A549 (cell line): Measurements from ENCODE around the gene TRIM74. TPM values are rescaled to one million over a fixed set of nuclear protein-coding genes. Genes with fewer than 3 reads are reported as not detected.
"Not testable (repeated sequence)": the region's sequence is repeated elsewhere in the genome, so short reads cannot be mapped to it uniquely, and the experiment has no call there.

Source experiments
- ATAC-seq, 2 experiments: fragments of 200-7000 bp in 1 of 2; fragments of >200 bp in 1 of 2; cut with Nextera tagmentation in 1 of 2; cut with Tn5 transposase in 1 of 2; 3 replicates each; pipeline versions ENCODE4 v1.8.0 to v1.9.1; 2018 to 2020; ENCODE audit warnings: mild to moderate bottlenecking in 1 of 2, moderate library complexity in 1 of 2
- CTCF ChIA-PET: fragments of 300-600 bp; sonication (Branson Sonifier 250); formaldehyde crosslinking; extraction: SDS; loops from one replicate; lab custom pipeline; 2021; ENCODE audit warnings: antibody characterized with exemption, inconsistent platforms; lab: Yijun Ruan, JAX
- POLR2A ChIA-PET: fragments of 350-600 bp; formaldehyde crosslinking; extraction: SDS; loops from one replicate; lab custom pipeline; 2021; ENCODE audit warnings: antibody characterized with exemption, inconsistent platforms; lab: Yijun Ruan, JAX
- DNase-seq, 2 experiments: peaks; one replicate each; pipeline versions ENCODE4 v3.0.0 to v3.0.0-alpha.2; 2011 to 2016; ENCODE audit warnings: low read depth in 1 of 2, low spot score in 1 of 2
- FAIRE-seq: peaks from 2 replicates; lab custom pipeline; 2011; peaks lifted over from hg19 to GRCh38; lab: Jason Lieb, UNC
- H3K27ac ChIP-seq, 2 experiments: fragments of >200 bp; sonication (Bioruptor Twin); formaldehyde crosslinking; 3 replicates each; pipeline ENCODE4 v1.5.1; 2016 to 2017
- H3K4me1 ChIP-seq: fragments of >200 bp; sonication (Bioruptor Twin); formaldehyde crosslinking; 3 replicates; pipeline ENCODE4 v1.6.1; 2016
- H3K4me2 ChIP-seq: fragments of >200 bp; sonication (Bioruptor Twin); formaldehyde crosslinking; 3 replicates; pipeline ENCODE4 v1.6.1; 2016
- H3K4me3 ChIP-seq: fragments of >200 bp; sonication (Bioruptor Twin); formaldehyde crosslinking; 3 replicates; pipeline ENCODE4 v1.5.1; 2016
- H3K9me3 ChIP-seq: fragments of >200 bp; sonication (Bioruptor Twin); formaldehyde crosslinking; 3 replicates; pipeline ENCODE4 v1.6.1; 2016
- POLR2A ChIP-seq: IDR thresholded peaks from 2 replicates; pipeline ENCODE4 v1.6.1; 2012; ENCODE audit warnings: mild to moderate bottlenecking, low read length
- RFX5 ChIP-seq: fragments of 450-650 bp; IDR thresholded peaks from 2 replicates; pipeline ENCODE4 v1.7.1; 2014; ENCODE audit warnings: antibody characterized with exemption, mild to moderate bottlenecking, moderate library complexity
- WGBS: methylation state at CpG from one replicate; pipeline ENCODE4 v1.1.6; 2017; ENCODE audit errors: missing lambda C conversion rate; 5-methylcytosine and 5-hydroxymethylcytosine counted together
- polyA minus RNA-seq: library from RNA; depleted of rRNA, polyadenylated mRNA; stranded (reverse); fragments of >200 nt; gene quantifications from 2 replicates; pipeline ENCODE4 v1.2.3, GENCODE V29; 2011; rRNA and poly(A)+ RNA removed
- polyA plus RNA-seq, 4 experiments: library from polyadenylated mRNA; depleted of rRNA in 3 of 4; stranded (reverse); fragments of >200 nt; fragmentation: RNase III in 1 of 4; extraction: RNeasy Plus Mini Kit Qiagen cat#74134 plus additional on column Dnase treatment in 1 of 4; gene quantifications; 2 replicates in 3 of 4; 3 replicates in 1 of 4; pipeline ENCODE4 v1.2.3, GENCODE V29; 2011 to 2017
- TF ChIP-seq, protein P1 (sequence below): fragments of >200 bp; sonication (Bioruptor Twin); formaldehyde crosslinking; IDR thresholded peaks from 3 replicates; pipeline ENCODE4 v1.6.1; 2016

TRIM74 gene
- 0.21 TPM in 1 of 2 replicates, not detected in the other for polyA plus RNA-seq (2011; rRNA removed)
- 0.09 TPM in 1 of 2 replicates, not detected in the other for polyA plus RNA-seq (2012; cell fraction: cytosol; rRNA removed)
- 1.4 and 2.1 TPM in 2 replicates for polyA plus RNA-seq (2012; cell fraction: nucleus; rRNA removed)
- 0.38 to 0.76 TPM (median 0.62 TPM) in 3 replicates for polyA plus RNA-seq (2017; fragmentation: RNase III; extraction: RNeasy Plus Mini Kit Qiagen cat#74134 plus additional on column Dnase treatment)
- polyA minus RNA-seq: not detected in 2 replicates

DNA sequence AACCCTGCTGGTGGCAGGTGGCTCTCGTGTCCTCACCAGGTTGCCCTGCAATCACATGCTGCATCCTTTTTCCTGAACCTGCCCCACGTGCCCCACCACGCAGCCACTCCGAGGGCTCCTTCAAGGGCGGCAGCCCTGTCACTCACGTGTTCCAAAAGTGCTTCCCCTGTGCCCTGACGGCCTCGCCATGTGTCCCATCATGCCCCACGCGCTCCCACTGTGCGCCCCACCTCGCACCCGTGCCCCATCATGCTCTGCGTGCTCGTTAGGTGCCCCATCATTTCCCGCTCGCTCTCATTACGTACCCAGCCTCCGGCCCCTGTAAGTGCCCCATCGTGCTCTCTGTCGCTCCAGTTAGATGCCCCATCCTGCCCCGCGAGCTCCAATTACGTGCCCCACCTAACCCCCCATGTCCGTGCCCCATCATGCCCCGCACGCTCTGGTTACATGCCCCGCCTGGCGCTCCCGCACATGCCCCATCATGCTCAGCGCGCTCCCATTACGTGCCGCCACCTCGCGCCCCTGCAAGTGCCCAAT, at the start of gene TRIM74:
Gene TRIM74 (minus strand): TSS at position 487 of the 537 bp plus-strand sequence. CDS start 3,309 bp downstream, outside the sequence.
- H3K9me3 ChIP-seq, ATAC-seq, H3K4me2 ChIP-seq, H3K27ac ChIP-seq, H3K4me3 ChIP-seq, CTCF ChIA-PET, POLR2A ChIA-PET, FAIRE-seq, H3K4me1 ChIP-seq, DNase-seq: not testable (repeated sequence)
- WGBS: 84% methylated on average over 14 of the region's 36 CpGs

DNA sequence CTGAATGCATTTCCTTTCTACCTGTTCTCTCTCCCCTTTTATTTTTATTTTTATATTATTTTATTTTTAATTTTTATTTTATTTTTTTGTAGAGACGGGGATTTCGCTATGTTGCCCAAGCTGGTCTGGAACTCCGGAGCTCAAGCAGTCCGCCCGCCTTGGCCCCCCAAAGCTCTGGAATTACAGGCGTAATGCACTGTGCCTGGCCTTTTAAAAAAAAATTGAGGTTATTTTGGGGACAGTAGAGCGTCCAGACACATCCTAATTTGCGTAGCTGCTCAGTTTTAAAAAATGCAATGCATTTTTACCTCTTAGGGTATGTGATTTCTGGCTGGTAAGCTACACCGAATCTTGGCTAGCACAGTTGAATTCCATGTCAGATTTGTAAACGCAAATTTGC, 37.2 kb upstream of the TRIM74 start:
- CTCF ChIA-PET, FAIRE-seq, POLR2A ChIA-PET, DNase-seq, H3K9me3 ChIP-seq, ATAC-seq, H3K4me1 ChIP-seq: not testable (repeated sequence)
- 20% methylated on average over 10 of the region's 10 CpGs for WGBS
- Histone ChIP-seq H3K27ac (peak overlapping the region; percentile 80 to 85), H3K4me2 (peak overlapping the region; percentile 86), H3K4me3 (peak overlapping the region; percentile 58)

DNA sequence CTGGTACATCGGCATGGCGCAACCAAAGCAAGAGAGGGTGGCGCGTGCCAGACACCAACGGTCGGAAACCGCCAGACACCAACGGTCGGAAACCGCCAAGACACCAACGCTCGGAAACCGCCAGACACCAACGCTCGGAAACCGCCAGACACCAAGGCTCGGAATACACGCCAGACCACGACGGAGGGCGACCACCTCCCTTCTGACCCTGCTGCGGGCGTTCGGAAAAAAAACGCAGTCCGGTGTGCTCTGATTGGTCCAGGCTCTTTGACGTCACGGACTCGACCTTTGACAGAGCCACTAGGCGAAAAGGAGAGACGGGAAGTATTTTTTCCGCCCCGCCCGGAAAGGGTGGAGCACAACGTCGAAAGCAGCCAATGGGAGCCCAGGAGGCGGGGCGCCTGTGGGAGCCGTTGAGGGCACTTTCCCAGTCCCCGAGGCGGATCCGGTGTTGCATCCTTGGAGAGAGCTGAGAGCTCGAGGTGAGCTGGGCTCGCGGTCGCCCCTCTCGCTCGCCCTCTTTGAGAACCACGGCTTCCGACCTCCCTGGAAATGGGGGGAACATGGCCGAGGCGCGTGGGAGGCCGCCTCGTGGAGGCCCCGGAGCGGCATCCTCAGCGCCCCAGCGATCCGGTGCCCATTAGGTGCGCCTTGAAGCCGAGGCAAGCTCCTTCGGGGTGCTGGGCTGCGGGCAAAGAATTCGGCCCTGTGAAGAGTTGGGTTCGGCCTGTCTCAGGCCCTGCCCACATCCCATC, 36.6 kb upstream of the TRIM74 start:
- H3K4me1 ChIP-seq, CTCF ChIA-PET, H3K9me3 ChIP-seq, POLR2A ChIA-PET, FAIRE-seq: not testable (repeated sequence)
- DNase-seq (peak in 1 of 2 experiments; percentile 88), ATAC-seq (peak; percentile 93 to 99)
- Histone ChIP-seq H3K4me2 (peak overlapping the region; percentile 86; the same call in 1 of the 3 replicates), H3K4me3 (peak overlapping the region; percentile 58), H3K27ac (peak overlapping the region; percentile 85 to 95)
- TF ChIP-seq POLR2A (peak; percentile 66), RFX5 (peak; percentile 62; the same call in 1 of the 2 replicates)
- TF ChIP-seq, protein P1, sequence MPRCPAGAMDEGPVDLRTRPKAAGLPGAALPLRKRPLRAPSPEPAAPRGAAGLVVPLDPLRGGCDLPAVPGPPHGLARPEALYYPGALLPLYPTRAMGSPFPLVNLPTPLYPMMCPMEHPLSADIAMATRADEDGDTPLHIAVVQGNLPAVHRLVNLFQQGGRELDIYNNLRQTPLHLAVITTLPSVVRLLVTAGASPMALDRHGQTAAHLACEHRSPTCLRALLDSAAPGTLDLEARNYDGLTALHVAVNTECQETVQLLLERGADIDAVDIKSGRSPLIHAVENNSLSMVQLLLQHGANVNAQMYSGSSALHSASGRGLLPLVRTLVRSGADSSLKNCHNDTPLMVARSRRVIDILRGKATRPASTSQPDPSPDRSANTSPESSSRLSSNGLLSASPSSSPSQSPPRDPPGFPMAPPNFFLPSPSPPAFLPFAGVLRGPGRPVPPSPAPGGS: 0 out of 3 replicates have a peak, but pooled peaks have one; percentile 60
- 1% methylated on average over 34 of the region's 66 CpGs for WGBS

DNA sequence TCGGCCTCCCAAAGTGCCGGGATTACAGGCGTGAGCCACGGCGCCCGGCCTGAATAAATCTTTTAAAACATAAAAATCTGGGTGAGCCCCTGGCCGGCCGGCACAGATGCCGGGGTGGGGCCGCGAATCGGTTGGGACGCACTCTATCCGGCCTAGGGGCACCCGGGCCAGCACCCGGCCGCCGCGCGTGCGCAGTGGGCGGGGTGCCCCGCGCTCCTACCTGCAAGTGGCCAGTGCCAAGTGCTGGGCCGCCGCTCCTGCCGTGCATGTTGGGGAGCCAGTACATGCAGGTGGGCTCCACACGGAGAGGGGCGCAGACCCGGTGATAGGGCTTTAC, 36.1 kb upstream of the TRIM74 start:
- DNase-seq, H3K4me2 ChIP-seq: not testable (repeated sequence)

DNA sequence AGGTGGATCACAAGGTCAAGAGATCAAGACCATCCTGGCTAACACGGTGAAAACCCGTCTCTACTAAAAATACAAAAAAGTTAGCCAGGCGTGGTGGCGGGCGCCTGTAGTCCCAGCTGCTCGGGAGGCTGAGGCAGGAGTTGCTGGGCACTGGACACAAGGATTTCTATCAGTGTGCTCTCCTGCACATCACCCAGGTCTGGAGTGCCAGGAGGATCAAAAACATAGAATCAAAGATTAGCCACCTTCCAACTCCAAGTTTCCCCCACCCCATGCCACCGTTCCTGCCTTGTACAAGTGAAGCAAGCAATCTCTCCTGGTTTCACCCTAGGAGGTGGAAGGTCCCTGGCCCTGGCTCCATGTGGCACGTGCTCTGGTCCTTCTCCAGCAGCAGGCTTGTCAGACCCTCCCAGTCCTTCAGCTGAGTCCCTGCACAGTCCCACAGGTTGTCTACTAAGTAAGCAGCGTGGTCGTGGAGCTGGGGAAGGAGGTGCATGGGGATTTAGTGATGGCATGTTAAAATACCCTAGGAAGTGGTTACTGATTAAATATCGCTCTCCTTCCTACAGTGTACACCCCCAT, 28.7 kb upstream of the TRIM74 start:
- WGBS: no CpG with 5 or more reads among the region's 11 CpGs
- POLR2A ChIA-PET, H3K4me3 ChIP-seq, H3K4me1 ChIP-seq, DNase-seq, CTCF ChIA-PET, H3K27ac ChIP-seq, FAIRE-seq, H3K4me2 ChIP-seq, H3K9me3 ChIP-seq: not testable (repeated sequence)
- ATAC-seq: peak; percentile 48 to 62

More for the DNA sequence above, 36.1 kb upstream of the TRIM74 start:
- H3K9me3 ChIP-seq, CTCF ChIA-PET, POLR2A ChIA-PET, H3K4me1 ChIP-seq, FAIRE-seq: not testable (repeated sequence)
- H3K27ac ChIP-seq: peak overlapping the region; percentile 83 to 95
- peak; percentile 95 to 98 for ATAC-seq
- WGBS: no CpG with 5 or more reads among the region's 30 CpGs
- peak overlapping the region; percentile 58 for H3K4me3 ChIP-seq

DNA sequence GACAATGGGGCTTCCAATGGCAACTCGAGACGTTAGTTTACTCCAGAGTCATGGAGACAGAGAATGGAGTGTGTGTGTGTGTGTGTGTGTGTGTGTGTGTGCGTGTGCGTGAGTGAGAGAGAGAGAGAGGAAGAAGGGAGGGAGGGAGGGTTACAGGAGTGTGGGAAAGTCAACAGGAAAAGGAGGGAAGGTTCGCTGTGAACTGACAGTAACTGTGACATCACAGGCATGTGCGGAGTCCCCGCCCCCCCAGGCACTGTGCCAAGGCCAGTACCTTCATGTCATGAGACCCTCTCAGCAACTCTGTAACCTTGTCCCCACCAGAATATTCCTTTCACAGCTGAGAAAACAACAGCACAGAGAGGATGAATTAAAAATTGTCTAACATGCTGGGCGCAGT, 28.2 kb upstream of the TRIM74 start:
- H3K27ac ChIP-seq, FAIRE-seq, H3K4me3 ChIP-seq, CTCF ChIA-PET, H3K9me3 ChIP-seq, H3K4me2 ChIP-seq, DNase-seq, H3K4me1 ChIP-seq, POLR2A ChIA-PET: not testable (repeated sequence)
- ATAC-seq: peak; percentile 48 to 72
- WGBS: no CpG with 5 or more reads among the region's 8 CpGs

DNA sequence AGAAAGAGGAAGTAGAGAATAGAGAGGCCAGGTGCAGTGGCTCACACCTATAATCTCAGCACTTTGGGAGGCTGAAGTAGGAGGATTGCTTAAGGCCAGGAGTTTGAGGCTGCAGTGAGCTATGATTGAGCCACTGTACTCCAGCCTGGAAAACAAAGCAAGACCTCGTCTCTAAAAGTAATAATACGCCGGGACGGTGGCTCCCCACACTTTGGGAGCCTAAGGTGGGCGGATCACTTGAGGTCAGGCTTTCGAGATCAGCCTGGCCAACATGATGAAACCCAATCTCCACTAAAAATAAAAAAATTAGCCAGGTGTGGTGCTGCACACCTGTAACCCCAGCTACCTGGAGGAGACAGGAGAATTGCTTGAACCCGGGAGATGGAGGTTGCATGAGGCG, 26.2 kb upstream of the TRIM74 start:
- H3K4me2 ChIP-seq, CTCF ChIA-PET, ATAC-seq, POLR2A ChIA-PET, H3K9me3 ChIP-seq, H3K4me3 ChIP-seq, FAIRE-seq, H3K27ac ChIP-seq, DNase-seq, H3K4me1 ChIP-seq: not testable (repeated sequence)
- 98% methylated on average over 8 of the region's 8 CpGs for WGBS

DNA sequence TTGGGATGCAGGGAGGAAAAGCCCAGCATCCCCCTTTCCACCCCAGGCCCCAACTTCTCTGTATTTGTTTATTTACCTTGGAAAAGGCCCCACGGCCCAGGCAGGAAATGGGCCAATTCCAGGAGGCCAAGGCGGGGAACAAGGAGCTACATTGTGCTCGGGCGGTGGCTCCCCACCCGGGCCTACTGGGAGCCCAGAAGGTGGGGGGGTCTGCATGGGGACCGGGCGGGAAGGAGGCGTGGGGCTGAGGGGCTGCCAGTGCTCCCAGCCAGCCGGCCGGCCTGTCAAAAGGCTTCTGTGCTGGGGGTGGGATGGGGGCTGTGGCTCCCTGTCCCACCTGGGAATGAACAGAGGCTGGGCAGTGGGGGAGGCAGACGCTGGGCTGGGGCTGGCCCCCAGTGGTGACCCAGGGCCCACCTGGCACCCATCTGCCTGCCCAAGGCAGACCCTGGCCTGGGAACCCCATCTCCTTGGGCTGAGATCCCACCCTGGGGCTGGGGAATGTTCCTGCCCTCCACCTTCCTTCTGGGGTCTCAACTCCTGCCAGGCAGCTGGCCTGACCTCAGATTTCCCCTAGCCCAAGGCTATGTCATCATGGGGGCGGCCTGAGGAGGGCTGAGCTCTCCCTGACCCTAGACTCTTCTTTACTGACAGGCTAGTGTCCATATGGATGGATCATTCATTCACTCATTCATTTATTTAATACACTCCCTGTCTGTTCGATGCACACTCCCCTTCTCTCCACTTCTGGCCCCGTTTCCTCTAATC, 21.1 kb upstream of the TRIM74 start:
- H3K4me1 ChIP-seq, H3K27ac ChIP-seq, H3K4me3 ChIP-seq, DNase-seq, POLR2A ChIA-PET, H3K4me2 ChIP-seq, H3K9me3 ChIP-seq, FAIRE-seq, CTCF ChIA-PET: not testable (repeated sequence)
- peak; percentile 69 for ATAC-seq
- whole genome bisulfite sequencing: no CpG with 5 or more reads among the region's 14 CpGs

DNA sequence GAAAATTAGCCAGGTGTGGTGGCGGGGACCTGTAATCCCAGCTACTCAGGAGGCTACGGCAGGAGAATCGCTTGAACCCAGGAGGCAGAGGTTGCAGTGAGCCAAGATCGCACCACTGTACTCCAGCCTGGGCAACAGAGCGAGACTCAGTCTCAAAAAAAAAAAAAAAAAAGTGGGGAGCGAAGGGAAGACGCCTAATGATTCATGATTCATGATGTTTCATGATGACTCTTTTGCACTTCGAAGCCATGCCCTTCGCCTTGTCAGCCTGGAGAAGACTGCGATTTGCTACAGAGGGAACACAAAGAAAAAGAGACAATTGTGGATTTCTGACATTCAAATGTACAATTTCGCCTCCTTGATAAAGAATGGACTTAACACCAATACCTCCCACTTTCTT, 12.8 kb upstream of the TRIM74 start:
- FAIRE-seq, CTCF ChIA-PET, DNase-seq, ATAC-seq, H3K4me1 ChIP-seq, POLR2A ChIA-PET, H3K4me3 ChIP-seq, H3K27ac ChIP-seq, H3K4me2 ChIP-seq, H3K9me3 ChIP-seq: not testable (repeated sequence)
- 87% methylated on average over 8 of the region's 11 CpGs for WGBS
